ENCODE measurements around the gene NXT1. TPM values are rescaled to one million over a fixed set of nuclear protein-coding genes. Genes with fewer than 3 reads are reported as not detected.

NXT1 gene
- total RNA-seq, 2 experiments from 2014 or later: 33.7 to 76.5 TPM

GRCh38 chr20:23358923-23359593, 8.5 kb downstream of the NXT1 start:
- TF ChIP-seq EZH2phosphoT487 (IDR thresholded peaks at IDR 0.05; ENCODE audit: borderline replicate concordance, low read depth, low read length) (no peak), CTCF (conservative IDR thresholded peaks at IDR 0.05; ENCODE audit: low read length) (no peak)
- H4K20me1 ChIP-seq (ENCODE audit: insufficient read depth, low read length): peaks cover 11% of the 10 kb centered on the region
- no peaks in the 10 kb centered on the region for H3K9me2 ChIP-seq (ENCODE audit: insufficient read depth, low read length)
- DNase-seq (ENCODE audit: low spot score): no peak
- intact Hi-C loops (cut with micrococcal nuclease; ENCODE audit: unreplicated experiment): loop anchor here (1.0 kb wide), 1 partner anchor 9 kb away; the partner anchor contains the start of gene NXT1
- POLR2A ChIA-PET: interaction anchor here (1.0 to 2.6 kb wide), 7 partner anchors 9 to 63 kb away, joined by 3 to 25 read pairs (median 5); partner anchors contain the start of genes NAPB and NXT1
- peak overlapping the region; percentile 71; the same call in 1 of the 2 replicates for H2AFZ ChIP-seq (ENCODE audit: low read length)
- H3K4me1 ChIP-seq (ENCODE audit: insufficient read depth, low read length, poor library complexity, severe bottlenecking): peaks cover 40% of the 10 kb centered on the region
- no peaks in the 10 kb centered on the region for H3K9me3 ChIP-seq (ENCODE audit: low read length)
- no TSS peak for BruUV-seq (replicated peaks)
- peaks cover 32% of the 10 kb centered on the region for H3K79me2 ChIP-seq (ENCODE audit: insufficient read depth, low read depth, low read length)
- peak overlapping the region; percentile 69 for H3K4me3 ChIP-seq (ENCODE audit: low read depth, low read length, poor library complexity, severe bottlenecking)
- H3K36me3 ChIP-seq (ENCODE audit: insufficient read depth, low read length): peaks cover 23% of the 10 kb centered on the region
- CTCF ChIA-PET (ENCODE audit: unreplicated experiment): interaction anchor here (0.5 to 3.0 kb wide), 3 partner anchors 9 to 51 kb away, joined by 3 to 13 read pairs (median 3); partner anchors contain the start of gene NXT1
- H3K4me2 ChIP-seq (ENCODE audit: low read length): peak overlapping the region; percentile 84
- H3K27ac ChIP-seq (ENCODE audit: low read depth, low read length, poor library complexity, severe bottlenecking): peak overlapping the region; percentile 46

- Histone ChIP-seq H3K4me3 (ENCODE audit: low read depth, low read length, poor library complexity, severe bottlenecking) (peak overlapping the region; percentile 85), H3K4me1 (ENCODE audit: insufficient read depth, low read length, poor library complexity, severe bottlenecking) (peaks cover 44% of the 10 kb centered on the region), H3K9me3 (ENCODE audit: low read length) (no peaks in the 10 kb centered on the region), H3K9me2 (ENCODE audit: insufficient read depth, low read length) (no peaks in the 10 kb centered on the region), H3K4me2 (ENCODE audit: low read length) (peak overlapping the region; percentile 84), H3K36me3 (ENCODE audit: insufficient read depth, low read length) (peaks cover 23% of the 10 kb centered on the region), H3K79me2 (ENCODE audit: insufficient read depth, low read depth, low read length) (peaks cover 33% of the 10 kb centered on the region), H3K27ac (ENCODE audit: low read depth, low read length, poor library complexity, severe bottlenecking) (peak overlapping the region; percentile 73), H2AFZ (ENCODE audit: low read length) (peak overlapping the region; percentile 67; the same call in 1 of the 2 replicates), H4K20me1 (ENCODE audit: insufficient read depth, low read length) (peaks cover 14% of the 10 kb centered on the region)
- CTCF ChIA-PET (ENCODE audit: unreplicated experiment): no interaction called here
- no peak for DNase-seq (ENCODE audit: low spot score)
- POLR2A ChIA-PET: interaction anchor here (1.2 to 2.0 kb wide), 3 partner anchors 8 to 59 kb away, joined by 3 to 7 read pairs (median 4); partner anchors contain the start of gene NXT1
- no TSS peak for BruUV-seq (replicated peaks)
- intact Hi-C loops (cut with micrococcal nuclease; ENCODE audit: unreplicated experiment): loop anchor here (5.0 kb wide), 1 partner anchor 62 kb away; the partner anchor contains the start of gene NAPB
- TF ChIP-seq EZH2phosphoT487 (IDR thresholded peaks at IDR 0.05; ENCODE audit: borderline replicate concordance, low read depth, low read length) (no peak), CTCF (conservative IDR thresholded peaks at IDR 0.05; ENCODE audit: low read length) (no peak)
Observed at GRCh38 chr20:23360531-23360930, 9.9 kb downstream of the NXT1 start.
